Type B pancreatic cell (in vitro differentiated cells): ENCODE measurements around the gene OSER1. TPM values are rescaled to one million over a fixed set of nuclear protein-coding genes. Genes with fewer than 3 reads are reported as not detected.

Experiments used
- DNase-seq: peaks from one replicate; pipeline ENCODE4 v3.0.0; 2021; ENCODE audit warnings: mixed read lengths; ENCODE audit not compliant: unreplicated experiment; ENCODE audit errors: extremely low spot score
- H3K27ac Mint-ChIP-seq: 2 replicates; pipeline ENCODE4 v1.8.0; 2021; ENCODE audit warnings: mild to moderate bottlenecking, mixed read lengths
- H3K27me3 Mint-ChIP-seq: 2 replicates; pipeline ENCODE4 v1.8.0; 2021; ENCODE audit warnings: mixed read lengths
- H3K36me3 Mint-ChIP-seq: 2 replicates; pipeline ENCODE4 v1.8.0; 2021; ENCODE audit warnings: mixed read lengths
- H3K4me1 Mint-ChIP-seq: one replicate; pipeline ENCODE4 v1.8.0; 2021; ENCODE audit warnings: mixed read lengths; ENCODE audit not compliant: unreplicated experiment
- H3K4me3 Mint-ChIP-seq: 2 replicates; pipeline ENCODE4 v1.8.0; 2021; ENCODE audit warnings: mild to moderate bottlenecking, mixed read lengths
- H3K9me3 Mint-ChIP-seq: 2 replicates; pipeline ENCODE4 v1.8.0; 2021; ENCODE audit warnings: mixed read lengths
- total RNA-seq: library from RNA; stranded (reverse); gene quantifications from 2 replicates; pipeline ENCODE4 v1.2.1, GENCODE V29; 2021; ENCODE audit warnings: low replicate concordance
- TF ChIP-seq, protein P1 (sequence below): fragments of 200-600 bp; sonication (generic); conservative IDR thresholded peaks from 2 replicates; pipeline ENCODE4 v1.5.0; 2021; ENCODE audit warnings: antibody characterized with exemption, mild to moderate bottlenecking

OSER1 gene
- total RNA-seq, 1 donor from 2014 or later, result 31.1 TPM

DNA sequence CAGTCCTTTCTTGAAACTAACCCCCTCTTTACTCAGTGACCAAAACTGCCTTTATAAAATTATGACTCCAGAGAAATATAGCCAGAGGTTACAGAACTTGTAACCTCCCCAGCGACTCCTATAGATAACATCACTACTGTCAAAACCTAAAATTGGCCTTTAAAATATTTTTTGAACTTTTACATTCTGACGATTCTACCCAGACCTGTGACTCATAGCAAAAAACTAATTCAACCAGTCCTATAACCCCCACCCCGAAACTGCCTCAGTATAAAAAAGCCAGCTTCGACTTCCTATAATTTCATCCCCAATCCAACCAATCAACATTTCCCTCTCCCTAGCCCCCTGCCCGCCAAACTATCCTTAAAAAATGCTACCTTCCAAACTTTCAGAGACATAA, 37.5 kb downstream of the OSER1 start:
- TF ChIP-seq, protein P1, sequence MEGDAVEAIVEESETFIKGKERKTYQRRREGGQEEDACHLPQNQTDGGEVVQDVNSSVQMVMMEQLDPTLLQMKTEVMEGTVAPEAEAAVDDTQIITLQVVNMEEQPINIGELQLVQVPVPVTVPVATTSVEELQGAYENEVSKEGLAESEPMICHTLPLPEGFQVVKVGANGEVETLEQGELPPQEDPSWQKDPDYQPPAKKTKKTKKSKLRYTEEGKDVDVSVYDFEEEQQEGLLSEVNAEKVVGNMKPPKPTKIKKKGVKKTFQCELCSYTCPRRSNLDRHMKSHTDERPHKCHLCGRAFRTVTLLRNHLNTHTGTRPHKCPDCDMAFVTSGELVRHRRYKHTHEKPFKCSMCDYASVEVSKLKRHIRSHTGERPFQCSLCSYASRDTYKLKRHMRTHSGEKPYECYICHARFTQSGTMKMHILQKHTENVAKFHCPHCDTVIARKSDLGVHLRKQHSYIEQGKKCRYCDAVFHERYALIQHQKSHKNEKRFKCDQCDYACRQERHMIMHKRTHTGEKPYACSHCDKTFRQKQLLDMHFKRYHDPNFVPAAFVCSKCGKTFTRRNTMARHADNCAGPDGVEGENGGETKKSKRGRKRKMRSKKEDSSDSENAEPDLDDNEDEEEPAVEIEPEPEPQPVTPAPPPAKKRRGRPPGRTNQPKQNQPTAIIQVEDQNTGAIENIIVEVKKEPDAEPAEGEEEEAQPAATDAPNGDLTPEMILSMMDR, result no peak
- Mint-ChIP-seq H3K9me3 (no peaks in the 10 kb centered on the region), H3K4me1 (peaks cover 8% of the 10 kb centered on the region), H3K36me3 (peaks cover 4% of the 10 kb centered on the region), H3K27me3 (peaks cover 8% of the 10 kb centered on the region), H3K4me3 (no peak overlapping the region), H3K27ac (peak overlapping the region; percentile 82)
- DNase-seq, result no peak

DNA sequence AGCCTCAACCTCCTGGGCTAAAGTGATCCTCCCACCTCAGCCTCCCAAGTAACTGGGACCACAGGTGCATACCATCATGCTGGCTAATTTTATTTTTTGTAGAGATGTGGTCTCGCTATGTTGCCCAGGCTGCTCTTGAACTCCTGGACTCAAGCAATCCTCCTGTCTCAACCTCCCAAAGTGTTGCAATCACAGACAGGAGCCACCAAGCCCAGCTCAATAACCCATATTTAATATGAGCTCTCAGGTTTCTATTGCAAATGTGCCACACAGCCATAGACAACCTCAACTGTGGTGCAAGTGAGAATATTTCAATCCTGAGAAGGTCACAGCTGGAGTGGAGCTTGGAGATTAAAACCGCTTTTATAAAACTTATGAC, 38.0 kb downstream of the OSER1 start:
- H3K4me1 Mint-ChIP-seq, result peaks cover 8% of the 10 kb centered on the region

DNA sequence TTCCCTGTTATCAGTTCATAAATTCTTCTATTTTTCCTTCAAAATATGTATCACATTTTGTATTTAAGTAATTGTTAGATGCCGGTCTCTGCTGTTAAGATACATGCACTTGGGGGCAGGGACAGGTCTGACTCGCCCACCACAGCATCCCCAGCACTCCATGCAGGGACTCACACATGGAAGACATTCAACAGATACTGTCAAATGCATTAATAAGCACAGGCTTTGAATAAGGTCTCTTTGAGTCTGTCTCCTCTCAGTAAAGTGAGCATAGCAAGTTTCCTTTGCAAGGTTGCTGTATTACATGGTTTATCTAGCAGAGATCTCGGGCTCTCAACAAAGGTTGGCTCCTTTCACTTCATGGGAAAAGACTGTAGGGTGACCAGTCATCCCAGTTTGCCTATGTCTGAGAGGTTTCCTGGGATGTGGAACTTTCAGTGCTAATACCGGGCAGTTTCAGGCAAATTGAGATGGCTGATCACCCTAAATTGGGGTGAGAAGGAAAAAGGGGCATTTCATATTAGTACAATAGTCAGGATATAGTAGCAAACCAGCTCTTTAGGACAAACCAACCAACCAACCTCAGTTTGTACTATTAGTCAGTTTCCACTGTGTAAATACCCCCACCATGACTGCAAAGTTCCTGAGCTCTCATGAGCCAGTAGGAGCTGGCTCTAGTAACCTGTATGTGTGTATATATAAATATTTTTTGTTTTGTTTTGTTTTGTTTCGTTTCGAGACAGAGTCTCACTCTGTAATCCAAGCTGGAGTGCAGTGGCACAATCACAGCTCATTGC, 38.6 kb downstream of the OSER1 start:
- Mint-ChIP-seq H3K9me3 (no peaks in the 10 kb centered on the region), H3K27ac (peak overlapping the region; percentile 34), H3K4me1 (peaks cover 8% of the 10 kb centered on the region), H3K27me3 (peaks cover 8% of the 10 kb centered on the region), H3K36me3 (peaks cover 4% of the 10 kb centered on the region), H3K4me3 (no peak overlapping the region)
- TF ChIP-seq, protein P1, result no peak
- no peak for DNase-seq

More for the DNA sequence above, 38.0 kb downstream of the OSER1 start:
- Mint-ChIP-seq H3K27me3 (peaks cover 8% of the 10 kb centered on the region), H3K9me3 (no peaks in the 10 kb centered on the region), H3K36me3 (peaks cover 4% of the 10 kb centered on the region), H3K4me3 (no peak overlapping the region), H3K27ac (peak overlapping the region; percentile 82)
- TF ChIP-seq, protein P1, result no peak
- no peak for DNase-seq

DNA sequence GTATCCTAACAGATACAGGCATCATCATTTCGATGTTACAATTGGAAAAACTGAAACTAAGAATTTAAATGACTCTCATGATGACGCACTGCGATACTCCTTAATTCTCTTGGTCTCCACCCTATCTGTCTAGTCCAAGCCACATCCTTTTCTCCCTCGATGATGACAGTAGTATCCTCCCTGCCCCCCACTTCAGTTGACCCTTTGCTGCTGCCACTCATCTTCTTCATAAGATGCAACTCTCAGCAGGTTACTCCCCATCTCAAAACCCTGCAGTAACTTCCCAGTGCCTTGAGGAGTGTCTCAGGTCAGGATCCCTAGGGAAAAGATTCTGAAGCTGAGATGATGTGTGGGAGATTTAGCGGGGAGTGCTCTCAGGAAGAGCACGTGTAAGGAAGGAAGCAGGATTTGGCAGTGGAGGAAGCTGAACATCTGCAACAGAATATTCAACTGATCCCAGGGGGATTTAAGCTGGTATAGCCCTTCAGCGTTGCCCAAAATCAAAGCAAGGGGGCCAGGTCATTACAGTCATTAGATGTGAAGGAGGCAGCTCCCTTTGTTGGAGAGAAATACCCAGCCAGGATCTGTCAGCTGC, 39.7 kb downstream of the OSER1 start:
- Mint-ChIP-seq H3K4me3 (no peak overlapping the region), H3K36me3 (peaks cover under 1% of the 10 kb centered on the region), H3K27ac (no peak overlapping the region), H3K9me3 (no peaks in the 10 kb centered on the region), H3K4me1 (peaks cover 8% of the 10 kb centered on the region), H3K27me3 (peaks cover 8% of the 10 kb centered on the region)
- no peak for DNase-seq
- TF ChIP-seq, protein P1, result no peak

DNA sequence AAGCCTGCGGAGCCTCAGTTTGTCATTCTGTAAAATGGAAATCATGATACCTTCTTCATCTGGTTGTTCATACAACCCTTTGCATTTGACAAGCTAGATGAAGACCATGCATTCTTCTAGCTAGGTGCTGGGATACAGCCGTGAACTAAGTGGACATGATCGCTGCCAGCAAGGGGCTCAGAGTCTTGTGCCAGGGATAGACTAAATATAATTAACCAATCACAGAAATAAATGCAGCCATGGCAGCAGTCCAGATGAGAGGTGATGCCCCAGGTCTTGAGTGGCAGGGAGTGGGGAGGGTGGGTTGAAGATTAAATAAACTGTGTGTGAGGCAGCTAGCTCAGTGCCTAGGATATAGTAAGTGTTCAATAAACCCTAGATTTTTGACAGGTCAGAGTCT, 42.8 kb downstream of the OSER1 start:
- H3K27me3 Mint-ChIP-seq, result peaks cover 12% of the 10 kb centered on the region
- no peak overlapping the region for H3K27ac Mint-ChIP-seq
- H3K36me3 Mint-ChIP-seq, result no peaks in the 10 kb centered on the region
- H3K4me3 Mint-ChIP-seq, result no peak overlapping the region
- peaks cover 8% of the 10 kb centered on the region for H3K4me1 Mint-ChIP-seq
- H3K9me3 Mint-ChIP-seq, result no peaks in the 10 kb centered on the region
- DNase-seq, result no peak
- TF ChIP-seq, protein P1, result no peak
